ENCODE measurements around the gene GYPA. TPM values are rescaled to one million over a fixed set of nuclear protein-coding genes. Genes with fewer than 3 reads are reported as not detected.
"Not testable (repeated sequence)": the region's sequence is repeated elsewhere in the genome, so short reads cannot be mapped to it uniquely, and the experiment has no call there.

GYPA gene
- total and polyA plus RNA-seq, 2 donors (not counting 1 experiment from before 2014, with no cell fraction given), result not detected

DNA sequence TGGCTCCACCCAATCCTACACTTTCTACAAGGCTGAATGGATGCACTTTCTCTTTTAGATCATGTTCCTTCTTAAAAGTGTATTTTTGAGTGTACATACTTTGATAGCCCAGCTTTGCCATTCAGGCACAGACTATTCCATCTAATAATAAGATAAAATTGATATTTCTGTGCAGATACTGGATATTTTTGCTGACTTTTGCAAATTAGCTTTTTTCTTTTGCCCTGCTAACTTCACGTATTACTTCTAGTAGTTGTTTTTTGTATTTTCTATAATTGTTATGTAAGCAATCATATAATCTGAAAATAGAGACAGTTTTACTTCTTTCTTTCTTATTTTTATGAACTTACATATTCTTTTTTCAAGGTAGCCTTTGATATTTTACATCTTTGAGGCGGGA, 13.5 kb upstream of the GYPA start:
- H3K36me3 ChIP-seq (ENCODE audit: control insufficient read depth, insufficient read depth, low read length), result no peaks in the 10 kb centered on the region
- TF ChIP-seq CTCF (conservative IDR thresholded peaks at IDR 0.05 in 1 of 2, IDR thresholded peaks at IDR 0.05 in 1 of 2; ENCODE audit: low read depth in 1 of 2, low read length in 2 of 2) (no peak), EZH2 (IDR thresholded peaks at IDR 0.05; ENCODE audit: low read length, missing control alignments) (no peak)
- H3K4me1 ChIP-seq (ENCODE audit: control insufficient read depth, extremely low read depth, insufficient read depth, low read length), result no peaks in the 10 kb centered on the region
- H3K79me2 ChIP-seq (ENCODE audit: control insufficient read depth, insufficient read depth, low read length), result no peaks in the 10 kb centered on the region
- H3K9me3 ChIP-seq (ENCODE audit: control insufficient read depth, insufficient read depth, low read depth, low read length), result no peaks in the 10 kb centered on the region
- no peak overlapping the region for H3K9ac ChIP-seq (ENCODE audit: insufficient read depth, low read length)
- H3K27me3 ChIP-seq (ENCODE audit: control insufficient read depth, insufficient read depth, low read length), result no peaks in the 10 kb centered on the region
- no peak overlapping the region for H3K4me3 ChIP-seq (replicated peaks in 1 of 4; ENCODE audit: control extremely low read depth in 1 of 4, insufficient read depth in 1 of 4, low read depth in 3 of 4, low read length in 4 of 4)
- DNase-seq (ENCODE audit: low read depth in 2 of 2), result no peak
- H2AFZ ChIP-seq (ENCODE audit: low read length), result no peak overlapping the region
- H3K27ac ChIP-seq (ENCODE audit: insufficient read depth, low read length), result no peak overlapping the region
- no peaks in the 10 kb centered on the region for H4K20me1 ChIP-seq (ENCODE audit: control insufficient read depth, extremely low read depth, insufficient read depth, low read length)
- no peak overlapping the region for H3K4me2 ChIP-seq (ENCODE audit: extremely low read depth, insufficient read depth, low read length)

DNA sequence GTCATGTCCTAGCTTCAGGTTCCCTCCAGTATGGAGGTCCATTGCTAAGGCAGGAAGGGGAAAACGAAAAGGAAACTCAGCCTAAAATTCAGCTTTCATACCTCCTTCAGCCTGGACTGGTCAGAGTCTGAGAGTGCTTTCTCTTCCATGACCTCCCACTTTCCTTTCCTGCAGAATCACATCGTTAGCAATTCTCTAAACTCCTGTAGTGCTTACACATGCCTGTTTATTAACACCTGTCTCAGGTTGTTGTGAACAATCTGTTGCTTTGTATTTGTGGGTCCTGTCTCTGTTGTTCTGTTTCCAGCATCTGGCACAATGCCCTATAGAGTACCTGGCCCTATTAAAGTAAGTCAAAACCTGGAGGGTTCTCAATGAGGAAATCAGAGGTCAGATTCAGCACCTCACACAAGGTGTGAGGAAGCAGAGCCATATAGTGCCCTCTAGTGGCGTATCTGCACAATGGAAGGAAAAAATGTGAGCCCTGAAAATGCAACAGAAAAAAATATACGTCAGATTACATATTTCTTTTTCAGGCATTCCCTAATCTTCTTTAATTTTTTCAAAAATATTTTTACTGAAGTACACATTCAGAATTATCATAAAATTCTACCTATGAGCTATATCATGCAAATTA, 2.3 kb upstream of the GYPA start:
- H3K79me2 ChIP-seq (ENCODE audit: control insufficient read depth, insufficient read depth, low read length); H4K20me1 ChIP-seq (ENCODE audit: control insufficient read depth, extremely low read depth, insufficient read depth, low read length); H3K36me3 ChIP-seq (ENCODE audit: control insufficient read depth, insufficient read depth, low read length); H2AFZ ChIP-seq (ENCODE audit: low read length); H3K27ac ChIP-seq (ENCODE audit: insufficient read depth, low read length); H3K9ac ChIP-seq (ENCODE audit: insufficient read depth, low read length); H3K4me2 ChIP-seq (ENCODE audit: extremely low read depth, insufficient read depth, low read length); H3K4me3 ChIP-seq (replicated peaks in 1 of 4; ENCODE audit: control extremely low read depth in 1 of 4, insufficient read depth in 1 of 4, low read depth in 3 of 4, low read length in 4 of 4); H3K9me3 ChIP-seq (ENCODE audit: control insufficient read depth, insufficient read depth, low read depth, low read length); H3K27me3 ChIP-seq (ENCODE audit: control insufficient read depth, insufficient read depth, low read length); H3K4me1 ChIP-seq (ENCODE audit: control insufficient read depth, extremely low read depth, insufficient read depth, low read length): not testable (repeated sequence)
- peak; percentile 3 to 40 for DNase-seq (ENCODE audit: low read depth in 2 of 2)
- TF ChIP-seq CTCF (conservative IDR thresholded peaks at IDR 0.05 in 1 of 2, IDR thresholded peaks at IDR 0.05 in 1 of 2; ENCODE audit: low read depth in 1 of 2, low read length in 2 of 2), result peak; percentile 36 to 66

DNA sequence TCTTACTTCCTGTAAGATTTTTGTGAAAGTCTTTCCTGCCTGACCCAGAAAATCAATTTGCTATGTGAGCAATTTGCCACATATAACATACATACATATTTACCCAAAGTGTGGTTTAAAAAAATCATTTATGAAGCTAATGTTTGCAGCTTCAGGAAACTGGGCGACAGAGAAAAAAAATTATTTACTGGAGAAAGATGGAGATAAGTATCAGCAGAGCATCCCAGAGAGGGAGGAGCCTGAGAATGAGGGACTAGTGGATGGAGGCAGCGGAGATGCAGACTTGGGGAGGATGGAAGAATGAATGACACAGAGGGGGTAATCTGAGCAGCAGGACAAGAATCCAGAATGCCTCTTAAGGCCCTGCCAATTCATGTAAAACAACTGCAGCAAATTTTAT, 975 bp upstream of the GYPA start:
- H3K9me3 ChIP-seq (ENCODE audit: control insufficient read depth, insufficient read depth, low read depth, low read length), result no peaks in the 10 kb centered on the region
- no peak overlapping the region for H3K9ac ChIP-seq (ENCODE audit: insufficient read depth, low read length)
- H3K79me2 ChIP-seq (ENCODE audit: control insufficient read depth, insufficient read depth, low read length), result no peaks in the 10 kb centered on the region
- H3K27ac ChIP-seq (ENCODE audit: insufficient read depth, low read length), result no peak overlapping the region
- no peak overlapping the region for H3K4me3 ChIP-seq (replicated peaks in 1 of 4; ENCODE audit: control extremely low read depth in 1 of 4, insufficient read depth in 1 of 4, low read depth in 3 of 4, low read length in 4 of 4)
- DNase-seq (ENCODE audit: low read depth in 2 of 2), result no peak
- H4K20me1 ChIP-seq (ENCODE audit: control insufficient read depth, extremely low read depth, insufficient read depth, low read length), result no peaks in the 10 kb centered on the region
- no peaks in the 10 kb centered on the region for H3K4me1 ChIP-seq (ENCODE audit: control insufficient read depth, extremely low read depth, insufficient read depth, low read length)
- no peaks in the 10 kb centered on the region for H3K36me3 ChIP-seq (ENCODE audit: control insufficient read depth, insufficient read depth, low read length)
- no peak for TF ChIP-seq EZH2 (IDR thresholded peaks at IDR 0.05; ENCODE audit: low read length, missing control alignments)
- TF ChIP-seq CTCF (conservative IDR thresholded peaks at IDR 0.05 in 1 of 2, IDR thresholded peaks at IDR 0.05 in 1 of 2; ENCODE audit: low read depth in 1 of 2, low read length in 2 of 2), result no peak
- H3K4me2 ChIP-seq (ENCODE audit: extremely low read depth, insufficient read depth, low read length), result no peak overlapping the region
- no peaks in the 10 kb centered on the region for H3K27me3 ChIP-seq (ENCODE audit: control insufficient read depth, insufficient read depth, low read length)
- no peak overlapping the region for H2AFZ ChIP-seq (ENCODE audit: low read length)

GRCh38 chr4:144139991-144140390, 527 bp downstream of the GYPA start:
- H3K9ac ChIP-seq (ENCODE audit: insufficient read depth, low read length); H3K27ac ChIP-seq (ENCODE audit: insufficient read depth, low read length); H3K4me2 ChIP-seq (ENCODE audit: extremely low read depth, insufficient read depth, low read length); H3K9me3 ChIP-seq (ENCODE audit: control insufficient read depth, insufficient read depth, low read depth, low read length); H2AFZ ChIP-seq (ENCODE audit: low read length); H3K4me3 ChIP-seq (replicated peaks in 1 of 4; ENCODE audit: control extremely low read depth in 1 of 4, insufficient read depth in 1 of 4, low read depth in 3 of 4, low read length in 4 of 4); H3K36me3 ChIP-seq (ENCODE audit: control insufficient read depth, insufficient read depth, low read length); DNase-seq (ENCODE audit: low read depth in 2 of 2); H4K20me1 ChIP-seq (ENCODE audit: control insufficient read depth, extremely low read depth, insufficient read depth, low read length); H3K4me1 ChIP-seq (ENCODE audit: control insufficient read depth, extremely low read depth, insufficient read depth, low read length); H3K79me2 ChIP-seq (ENCODE audit: control insufficient read depth, insufficient read depth, low read length); H3K27me3 ChIP-seq (ENCODE audit: control insufficient read depth, insufficient read depth, low read length): not testable (repeated sequence)

- H3K4me2 ChIP-seq (ENCODE audit: extremely low read depth, insufficient read depth, low read length); H3K4me1 ChIP-seq (ENCODE audit: control insufficient read depth, extremely low read depth, insufficient read depth, low read length); H3K27ac ChIP-seq (ENCODE audit: insufficient read depth, low read length); H4K20me1 ChIP-seq (ENCODE audit: control insufficient read depth, extremely low read depth, insufficient read depth, low read length); H3K9ac ChIP-seq (ENCODE audit: insufficient read depth, low read length); H3K79me2 ChIP-seq (ENCODE audit: control insufficient read depth, insufficient read depth, low read length); DNase-seq (ENCODE audit: low read depth in 2 of 2); H3K4me3 ChIP-seq (replicated peaks in 1 of 4; ENCODE audit: control extremely low read depth in 1 of 4, insufficient read depth in 1 of 4, low read depth in 3 of 4, low read length in 4 of 4); H2AFZ ChIP-seq (ENCODE audit: low read length); H3K9me3 ChIP-seq (ENCODE audit: control insufficient read depth, insufficient read depth, low read depth, low read length); H3K27me3 ChIP-seq (ENCODE audit: control insufficient read depth, insufficient read depth, low read length); H3K36me3 ChIP-seq (ENCODE audit: control insufficient read depth, insufficient read depth, low read length): not testable (repeated sequence)
Observed at GRCh38 chr4:144139547-144139946, 971 bp downstream of the GYPA start.
